Epithelial cell of esophagus (primary cell): Measurements from ENCODE around the gene CARD11.
A peak's percentile ranks its signal among the peaks of the same experiment; 100 is the strongest.

ENCODE experiments used
- DNase-seq: peaks from one replicate; pipeline ENCODE4 v3.0.0; 2010; ENCODE audit warnings: low read depth
- H3K4me3 ChIP-seq: 2 replicates; pipeline ENCODE4 v1.5.1; 2011; ENCODE audit warnings: mild to moderate bottlenecking, low read length, control low read depth
- TF ChIP-seq, protein P1 (sequence below): IDR thresholded peaks from 2 replicates; pipeline ENCODE4 v1.5.1; 2011; ENCODE audit warnings: low read depth, mild to moderate bottlenecking, low read length, control low read depth, inconsistent platforms; ENCODE audit not compliant: insufficient read depth; ENCODE audit errors: missing control alignments

CARD11 gene

DNA sequence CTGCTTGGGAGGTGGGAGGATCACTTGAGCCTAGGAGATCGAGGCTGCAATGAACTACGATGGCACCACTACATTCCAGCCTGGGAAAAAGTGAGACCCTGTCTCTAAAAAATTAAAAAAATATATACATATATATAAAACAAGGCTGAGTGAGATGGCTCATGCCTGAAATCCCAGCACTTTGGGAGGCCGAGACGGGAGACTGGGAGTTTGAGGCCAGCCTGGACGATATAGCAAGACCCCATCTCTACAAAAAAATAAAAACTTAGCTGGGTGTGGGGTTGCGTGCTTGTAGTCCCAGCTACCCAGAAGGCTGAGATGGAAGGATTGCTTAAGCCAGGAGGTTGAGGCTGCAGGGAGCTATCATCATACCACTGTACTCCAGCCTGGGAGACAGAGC is 87.6 kb downstream of the CARD11 start:
- TF ChIP-seq, protein P1, sequence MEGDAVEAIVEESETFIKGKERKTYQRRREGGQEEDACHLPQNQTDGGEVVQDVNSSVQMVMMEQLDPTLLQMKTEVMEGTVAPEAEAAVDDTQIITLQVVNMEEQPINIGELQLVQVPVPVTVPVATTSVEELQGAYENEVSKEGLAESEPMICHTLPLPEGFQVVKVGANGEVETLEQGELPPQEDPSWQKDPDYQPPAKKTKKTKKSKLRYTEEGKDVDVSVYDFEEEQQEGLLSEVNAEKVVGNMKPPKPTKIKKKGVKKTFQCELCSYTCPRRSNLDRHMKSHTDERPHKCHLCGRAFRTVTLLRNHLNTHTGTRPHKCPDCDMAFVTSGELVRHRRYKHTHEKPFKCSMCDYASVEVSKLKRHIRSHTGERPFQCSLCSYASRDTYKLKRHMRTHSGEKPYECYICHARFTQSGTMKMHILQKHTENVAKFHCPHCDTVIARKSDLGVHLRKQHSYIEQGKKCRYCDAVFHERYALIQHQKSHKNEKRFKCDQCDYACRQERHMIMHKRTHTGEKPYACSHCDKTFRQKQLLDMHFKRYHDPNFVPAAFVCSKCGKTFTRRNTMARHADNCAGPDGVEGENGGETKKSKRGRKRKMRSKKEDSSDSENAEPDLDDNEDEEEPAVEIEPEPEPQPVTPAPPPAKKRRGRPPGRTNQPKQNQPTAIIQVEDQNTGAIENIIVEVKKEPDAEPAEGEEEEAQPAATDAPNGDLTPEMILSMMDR = no peak
- no peak for DNase-seq
- no peak overlapping the region for H3K4me3 ChIP-seq

DNA sequence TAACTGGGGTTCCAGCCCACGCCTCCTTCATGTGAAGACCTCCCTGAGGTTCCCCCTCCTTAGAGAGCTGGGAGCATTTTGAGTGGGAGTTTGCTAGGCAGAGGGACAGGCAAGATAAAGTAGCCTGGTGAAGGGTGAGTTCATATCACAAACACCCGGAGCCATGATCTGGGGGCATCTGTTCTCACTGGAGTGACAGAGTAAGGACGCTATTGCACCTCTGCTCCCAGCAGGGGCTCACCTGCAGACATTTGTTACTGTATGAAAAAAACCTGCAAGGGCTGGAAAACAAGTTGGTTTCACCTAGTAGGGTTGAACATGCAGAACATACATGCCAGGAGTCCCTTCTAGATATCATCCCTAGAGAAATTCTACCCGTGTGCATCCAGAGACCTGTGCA is 88.4 kb downstream of the CARD11 start:
- H3K4me3 ChIP-seq = no peak overlapping the region
- TF ChIP-seq, protein P1 = no peak
- no peak for DNase-seq

DNA sequence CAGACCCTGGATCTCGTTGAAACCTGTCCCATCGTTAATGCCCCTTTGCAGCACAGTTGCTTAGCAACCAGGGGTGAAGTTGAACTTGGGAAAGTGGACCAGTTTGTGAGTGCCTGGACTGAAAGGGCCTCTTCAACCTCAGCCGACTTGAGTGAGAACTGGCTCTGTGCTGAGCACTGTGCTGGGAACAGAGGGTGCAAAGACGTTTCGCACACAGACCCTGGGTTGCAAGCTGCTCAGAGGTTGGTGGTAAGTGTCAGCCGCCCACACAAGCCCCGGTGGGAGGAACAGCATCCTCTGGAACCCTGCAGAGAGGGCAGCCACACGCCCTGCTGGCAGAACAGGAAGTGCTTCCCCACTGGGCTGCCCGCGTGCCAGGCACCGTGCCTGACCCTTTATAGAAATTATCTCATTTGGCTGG is 89.2 kb downstream of the CARD11 start:
- DNase-seq = no peak
- TF ChIP-seq, protein P1 = no peak
- no peak overlapping the region for H3K4me3 ChIP-seq

DNA sequence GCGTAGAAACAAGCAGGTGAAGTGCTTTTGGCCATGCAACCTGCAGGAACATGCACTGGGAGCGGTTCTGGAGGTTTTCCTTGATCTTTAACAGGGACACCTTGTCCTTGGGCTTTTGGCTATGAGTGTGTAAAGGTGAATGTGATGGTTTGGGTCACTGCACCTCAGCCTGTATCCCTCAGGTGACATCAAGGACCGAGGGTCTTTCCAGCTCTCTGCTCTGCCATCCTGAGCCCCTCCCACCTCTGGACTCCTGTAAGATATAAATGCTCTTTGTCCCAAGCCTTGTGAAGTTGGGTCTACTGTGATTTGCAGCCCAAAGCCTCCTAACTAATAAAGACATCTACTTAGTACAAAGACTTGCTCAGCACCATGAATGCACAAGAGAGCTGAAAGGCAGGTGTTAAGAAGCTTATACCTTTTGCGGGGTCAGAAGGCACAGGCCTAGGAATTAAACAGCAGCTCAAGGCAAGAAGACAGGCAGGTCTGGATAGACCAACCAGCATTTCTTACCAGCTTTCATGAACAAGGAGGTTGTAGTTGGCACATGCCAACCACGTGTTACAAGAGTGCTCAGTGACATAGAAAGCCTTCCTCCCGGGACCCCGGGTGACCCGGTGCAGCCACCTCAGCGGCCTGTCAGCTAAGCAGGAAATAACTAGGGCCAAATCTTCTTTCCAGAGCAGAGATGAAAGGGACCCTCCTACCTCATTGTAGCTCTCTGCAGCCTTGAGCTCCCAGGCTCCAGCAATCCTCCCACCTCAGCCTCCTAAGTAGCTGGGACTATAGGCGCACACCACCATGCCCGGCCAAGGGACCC is 89.9 kb downstream of the CARD11 start:
- H3K4me3 ChIP-seq = no peak overlapping the region
- no peak for DNase-seq
- TF ChIP-seq, protein P1 = no peak

DNA sequence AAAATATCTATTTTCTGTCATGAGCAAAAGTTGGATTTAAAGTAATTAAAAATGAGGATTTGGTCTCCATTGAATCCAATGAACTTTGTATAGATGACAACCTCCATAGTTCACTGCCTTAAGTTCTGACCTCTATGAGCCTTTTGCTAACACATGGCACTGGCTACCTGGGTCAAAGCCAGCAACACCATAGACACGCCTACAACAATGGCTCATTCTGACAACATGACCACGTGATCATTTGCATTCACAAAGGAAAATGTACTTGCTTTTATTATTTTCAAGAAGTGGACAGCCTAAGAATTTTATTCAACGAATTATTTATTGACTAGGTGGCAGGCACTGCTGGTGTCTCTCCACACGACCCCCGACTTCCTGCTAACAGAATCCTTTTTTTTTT is 90.6 kb downstream of the CARD11 start:
- H3K4me3 ChIP-seq = no peak overlapping the region
- peak; percentile 41 for DNase-seq
- TF ChIP-seq, protein P1 = no peak

DNA sequence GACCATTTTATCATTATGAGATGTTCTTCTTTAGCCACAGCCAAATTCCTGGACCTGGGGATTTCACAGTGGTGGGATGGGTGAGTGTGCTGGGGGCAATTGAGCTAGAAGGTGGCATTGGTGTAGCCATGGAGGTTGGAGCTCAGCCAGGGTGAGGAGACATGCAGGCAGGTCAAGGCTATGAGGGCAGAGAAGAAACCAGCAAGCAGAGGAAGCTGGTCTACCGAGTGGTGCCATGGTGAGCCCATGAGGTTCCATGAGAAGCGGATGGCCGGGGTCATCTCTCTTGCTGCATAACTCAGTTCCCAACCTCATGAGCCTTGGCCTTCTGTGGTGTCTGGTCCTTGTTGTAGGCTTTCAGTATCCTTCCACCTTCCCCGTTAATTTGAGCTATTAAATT is 91.4 kb downstream of the CARD11 start:
- no peak for DNase-seq

More for the DNA sequence above, 91.4 kb downstream of the CARD11 start:
- TF ChIP-seq, protein P1 = no peak
- H3K4me3 ChIP-seq = no peak overlapping the region
